Mammary epithelial cell (primary cell): ENCODE data around the gene FKBP10.

Experiments used
- CTCF ChIP-seq, 2 donors: IDR thresholded peaks in 1 of 2; conservative IDR thresholded peaks in 1 of 2; 2 replicates each; pipeline ENCODE4 v1.5.1; 2011 to 2012; ENCODE audit warnings: inconsistent platforms in 2 of 2, low read length in 2 of 2, mild to moderate bottlenecking in 2 of 2, control low read depth in 1 of 2, low read depth in 1 of 2; ENCODE audit not compliant: insufficient read depth in 1 of 2; ENCODE audit errors: extremely low read depth in 1 of 2
- EZH2 ChIP-seq: IDR thresholded peaks from 2 replicates; pipeline ENCODE4 v1.6.1; 2012; ENCODE audit warnings: low read length, inconsistent platforms, borderline replicate concordance

GRCh38 chr17:41787021-41787418, 25.8 kb upstream of the FKBP10 start:
- TF ChIP-seq CTCF (conservative IDR thresholded peaks at IDR 0.05 in 1 of 2, IDR thresholded peaks at IDR 0.05 in 1 of 2; ENCODE audit: extremely low read depth in 1 of 2, insufficient read depth in 1 of 2, low read depth in 1 of 2, low read length in 2 of 2) (no peak), EZH2 (no peak)
